NK-92 treated with Interleukin-12 subunit alpha and Interleukin-12 subunit beta, amount 100 ng/mL, for 24 hours (cell line): ENCODE results near the gene HSBP1L1.

Experiments
- DNase-seq: peaks from one replicate; lab custom pipeline; 2025; lab: John Stamatoyannopoulos, UW

The HSBP1L1 gene

GRCh38 chr18:79964330-79965118 lies at the start of gene HSBP1L1:
Gene HSBP1L1 (plus strand): TSS chr18:79964643. CDS start chr18:79964736, 93 bp downstream.
- DNase-seq, result no peak

GRCh38 chr18:79915161-79916127 lies 49.0 kb upstream of the HSBP1L1 start:
- no peak for DNase-seq

GRCh38 chr18:79916128-79916494 lies 48.3 kb upstream of the HSBP1L1 start:
- DNase-seq, result no peak

- DNase-seq, result no peak
Measured at GRCh38 chr18:79916546-79917168, 47.8 kb upstream of the HSBP1L1 start.

- DNase-seq, result no peak
Measured at GRCh38 chr18:79917169-79917852, 47.1 kb upstream of the HSBP1L1 start.

GRCh38 chr18:79917853-79918614 lies 46.4 kb upstream of the HSBP1L1 start:
- DNase-seq, result no peak

- no peak for DNase-seq
Measured at GRCh38 chr18:79918615-79919011, 45.8 kb upstream of the HSBP1L1 start.

GRCh38 chr18:79919089-79919488 lies 45.4 kb upstream of the HSBP1L1 start:
- no peak for DNase-seq

- DNase-seq, result no peak
Measured at GRCh38 chr18:79921984-79922965, 42.2 kb upstream of the HSBP1L1 start.

GRCh38 chr18:79922971-79923411 lies 41.5 kb upstream of the HSBP1L1 start:
- DNase-seq, result no peak

- DNase-seq, result no peak
Measured at GRCh38 chr18:79923896-79924585, 40.4 kb upstream of the HSBP1L1 start.

GRCh38 chr18:79924814-79925731 lies 39.4 kb upstream of the HSBP1L1 start:
- DNase-seq, result no peak

GRCh38 chr18:79926306-79926705 lies 38.1 kb upstream of the HSBP1L1 start:
- DNase-seq, result no peak

GRCh38 chr18:79926715-79927606 lies 37.5 kb upstream of the HSBP1L1 start:
- DNase-seq, result no peak

- DNase-seq, result no peak
Measured at GRCh38 chr18:79927607-79928562, 36.6 kb upstream of the HSBP1L1 start.

- no peak for DNase-seq
Measured at GRCh38 chr18:79928563-79928960, 35.9 kb upstream of the HSBP1L1 start.
